SK-N-MC (cell line): ENCODE results near the gene HLA-DOA.

Source experiments
- EZH2 ChIP-seq: fragments of 200-600 bp; sonication (generic); IDR thresholded peaks from one replicate; pipeline ENCODE4 v1.6.1; 2017; ENCODE audit warnings: antibody characterized with exemption
- FOXP2 ChIP-seq: optimal IDR thresholded peaks from 2 replicates; pipeline ENCODE3; 2011; ENCODE audit warnings: mild to moderate bottlenecking, moderate library complexity; ENCODE audit not compliant: insufficient read depth; ENCODE audit errors: extremely low read length, control extremely low read depth
- POLR2AphosphoS5 ChIP-seq: IDR thresholded peaks from 2 replicates; pipeline ENCODE4 v1.6.1; 2012; ENCODE audit warnings: mild to moderate bottlenecking, low read depth, low read length, borderline replicate concordance

DNA sequence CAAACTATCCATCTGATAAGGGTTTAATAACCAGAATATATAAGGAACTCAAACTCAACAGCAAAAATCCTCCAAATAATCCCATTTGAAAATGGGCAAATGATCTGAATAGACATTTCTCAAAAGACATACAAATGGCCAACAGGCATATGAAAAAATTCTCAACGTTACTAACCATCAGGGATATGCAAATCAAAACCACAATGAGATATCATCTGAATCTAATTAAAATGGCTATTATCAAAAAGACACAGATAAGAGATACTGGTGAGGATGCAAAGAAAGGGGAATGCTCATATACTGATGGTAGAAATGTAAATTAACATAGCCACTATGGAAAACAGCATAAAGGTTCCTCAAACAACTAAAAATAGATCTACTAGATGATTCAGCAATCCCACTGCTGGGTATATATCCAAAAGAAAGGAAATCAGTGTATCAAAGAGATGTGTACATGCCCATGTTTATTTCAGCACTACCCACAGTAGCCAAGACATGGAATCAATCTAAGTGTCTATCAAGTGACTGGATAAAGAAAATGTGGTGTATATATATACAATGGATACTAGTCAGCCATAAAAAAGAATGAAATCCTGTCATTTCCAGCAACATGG is 47.1 kb downstream of the HLA-DOA start:
- TF ChIP-seq EZH2 = no peak
- TF ChIP-seq POLR2AphosphoS5 = no peak
- TF ChIP-seq FOXP2 = no peak
